Activated CD8-positive, alpha-beta memory T cell treated with anti-CD3 and anti-CD28 coated beads for 24 hours (primary cell): Measurements from ENCODE around the gene FER.

Source experiments
- DNase-seq: peaks from one replicate; pipeline ENCODE4 v3.0.0-alpha.2; 2020

Gene FER

DNA sequence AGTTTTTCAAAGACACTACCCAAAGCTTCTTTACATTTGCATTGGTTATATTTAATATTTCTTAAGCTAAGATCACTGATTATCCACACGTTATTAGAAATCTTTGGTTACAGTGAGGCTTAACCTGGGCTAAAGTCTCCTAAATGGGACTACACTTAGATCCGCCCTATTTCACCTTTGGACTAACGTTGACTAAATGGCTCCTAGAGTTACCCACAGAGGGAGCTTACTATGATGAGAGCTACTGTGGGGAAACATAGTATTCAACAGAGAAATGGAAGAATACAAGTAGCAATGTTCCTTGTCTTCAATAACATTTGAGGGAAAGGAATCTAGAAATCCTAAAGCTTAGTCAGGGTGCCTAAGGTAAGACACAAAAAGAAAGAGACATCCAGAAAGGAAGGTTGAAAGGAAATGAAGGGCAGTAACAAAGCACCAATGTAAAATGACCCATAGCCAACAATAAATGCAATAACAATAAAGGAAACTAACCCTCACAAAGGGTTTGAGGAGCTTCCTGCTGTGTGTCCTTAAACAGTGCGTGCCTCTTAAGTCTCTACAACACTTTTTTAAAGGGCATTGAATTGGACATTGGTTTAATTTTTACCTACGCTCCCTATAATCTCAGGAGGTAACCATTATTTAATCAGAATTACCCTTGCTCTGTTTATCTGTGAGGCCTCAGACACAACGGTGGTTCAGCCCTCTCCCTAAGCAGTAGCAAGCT lies 445.0 kb downstream of the FER start:
- DNase-seq: no peak

DNA sequence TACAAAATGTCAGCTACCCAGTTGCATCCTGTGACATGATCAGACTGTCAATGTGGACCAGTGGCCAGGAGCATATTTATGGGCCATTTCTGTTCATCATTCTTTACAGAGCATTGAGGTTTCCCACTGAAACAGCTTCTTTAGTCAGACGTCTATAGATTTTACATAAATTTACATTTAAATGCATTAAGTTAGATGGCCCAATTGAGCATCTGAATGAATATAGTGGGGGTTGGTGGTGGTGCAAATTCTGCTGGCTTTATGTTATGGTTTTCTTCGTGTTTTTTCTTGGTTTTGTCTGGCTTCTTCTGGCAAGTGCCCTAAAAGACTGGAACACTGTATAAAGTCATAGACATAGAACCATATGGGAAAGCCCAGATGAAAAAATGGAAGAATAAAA lies 448.0 kb downstream of the FER start:
- no peak for DNase-seq

DNA sequence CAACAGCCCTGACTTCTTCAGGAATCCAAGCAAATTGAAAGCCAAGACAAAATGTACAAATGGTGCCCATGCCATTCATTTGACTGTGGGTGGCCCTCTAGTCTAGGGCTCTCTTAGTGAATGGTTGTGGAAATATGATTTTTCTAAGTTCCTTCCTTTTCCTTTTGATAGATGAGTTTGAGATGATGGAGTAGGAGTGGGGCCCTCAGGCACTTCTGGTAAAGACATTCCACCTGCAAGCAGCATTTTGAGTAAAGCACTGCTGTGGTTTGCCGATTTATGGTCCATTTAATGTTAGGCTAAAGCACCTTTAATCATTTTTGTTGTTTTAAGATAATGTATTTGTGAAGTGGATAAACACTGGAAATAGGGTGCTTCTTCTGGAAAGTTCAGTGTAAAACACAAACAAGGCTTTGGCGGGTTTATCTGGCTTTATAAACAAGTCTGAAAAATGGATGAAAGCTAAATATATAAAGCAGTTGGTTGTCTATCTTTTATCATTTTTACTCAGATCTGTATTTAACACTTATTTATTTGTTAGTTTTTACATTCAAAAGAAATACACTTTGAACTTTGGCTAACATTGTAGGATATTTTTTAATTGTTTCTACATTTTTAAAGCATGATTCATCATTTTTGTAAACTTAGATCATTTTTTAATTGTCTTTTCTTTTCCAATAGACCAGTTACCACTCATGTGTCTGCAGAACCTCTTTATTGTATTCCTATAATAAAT lies 448.6 kb downstream of the FER start:
- DNase-seq: no peak

DNA sequence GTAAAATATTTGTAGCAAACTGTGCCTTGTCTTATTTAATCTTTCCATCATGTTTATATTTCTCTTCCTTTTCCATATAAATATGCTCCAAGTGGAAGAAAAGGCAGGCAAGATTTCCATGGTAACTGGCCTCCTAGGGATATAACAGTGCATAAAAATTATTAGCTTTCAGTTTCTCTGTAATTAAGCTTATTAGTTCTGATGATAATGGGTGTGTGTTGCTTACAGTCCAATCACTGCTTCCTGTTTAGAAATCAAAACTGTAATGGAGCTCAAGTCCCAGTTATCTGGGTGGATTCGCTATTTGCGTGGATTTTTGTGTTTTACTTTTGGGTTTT lies 449.1 kb downstream of the FER start:
- no peak for DNase-seq

DNA sequence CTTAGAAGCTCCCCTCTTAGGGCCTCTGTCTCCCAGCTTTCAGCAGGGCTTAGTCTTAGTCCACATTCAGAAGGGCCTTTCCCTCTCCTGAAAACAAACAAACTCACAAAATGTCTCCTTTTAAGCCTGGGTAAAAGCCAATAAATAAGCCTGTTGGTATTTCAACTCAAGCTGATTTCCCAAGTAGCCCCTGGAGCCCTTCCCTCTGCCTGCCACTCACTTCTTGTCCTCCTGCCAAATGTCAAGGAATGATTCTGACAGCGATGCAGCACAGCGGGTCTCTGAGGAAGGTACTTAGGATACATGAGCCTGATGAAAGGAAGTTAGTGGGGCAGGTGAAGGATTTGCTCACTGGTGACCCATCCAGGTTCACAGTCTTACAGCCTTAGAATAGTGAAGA lies 451.6 kb downstream of the FER start:
- no peak for DNase-seq

DNA sequence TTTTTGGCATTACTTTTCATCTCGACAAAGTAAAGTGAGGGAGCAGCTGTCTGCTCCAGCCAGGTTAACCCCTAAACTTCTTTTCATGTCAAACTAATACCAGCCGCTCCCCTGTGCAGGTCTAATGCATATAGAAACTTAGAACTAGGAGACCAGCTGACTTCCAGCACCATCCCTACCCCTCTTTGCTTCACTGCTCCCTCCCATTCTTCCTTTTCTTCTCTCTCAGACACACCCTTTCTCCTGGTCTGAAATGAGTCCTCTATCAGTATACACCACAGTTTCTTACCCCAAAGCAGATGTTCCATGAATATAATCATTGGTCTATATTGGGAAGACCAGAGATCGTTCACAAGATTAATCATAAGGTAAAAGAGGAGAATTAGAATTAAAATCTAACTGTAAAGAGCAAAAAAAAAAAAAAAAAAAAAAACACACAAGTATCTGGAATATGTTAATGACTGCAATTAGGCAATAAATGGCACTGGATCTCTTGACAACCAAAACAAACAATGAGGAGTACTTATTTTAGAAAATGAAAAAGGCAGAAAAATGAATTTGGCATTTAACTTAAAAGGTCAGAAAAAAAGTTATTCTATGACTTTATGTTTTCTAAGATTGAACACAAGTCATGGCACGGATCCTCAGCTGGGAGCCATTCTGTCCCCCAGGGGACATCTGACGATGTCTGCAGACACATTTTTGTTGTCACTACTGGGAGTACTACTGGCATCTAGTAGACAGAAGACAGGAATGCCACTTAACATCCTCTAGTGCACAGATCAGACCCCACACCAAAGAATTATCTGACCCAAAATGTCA lies 452.3 kb downstream of the FER start:
- no peak for DNase-seq

DNA sequence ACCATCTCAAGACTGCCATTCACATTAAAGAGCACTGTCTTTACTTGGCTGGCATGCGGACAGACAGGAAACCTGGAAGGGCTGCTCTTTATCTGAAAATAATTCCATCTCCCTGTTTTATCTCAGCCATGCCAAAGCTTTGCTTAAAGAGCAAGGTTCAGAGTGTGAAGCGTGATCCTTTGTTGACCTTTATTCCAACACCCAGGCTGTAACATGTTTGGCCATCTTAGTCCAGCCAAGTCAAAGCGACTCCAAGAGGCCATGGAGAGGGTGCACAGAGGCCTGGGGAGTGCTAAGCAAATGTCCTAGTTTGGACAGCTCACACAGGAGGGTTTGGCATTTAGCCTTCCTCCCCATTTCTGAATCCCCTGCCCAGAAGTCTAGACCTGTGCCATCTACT lies 467.3 kb downstream of the FER start:
- no peak for DNase-seq

DNA sequence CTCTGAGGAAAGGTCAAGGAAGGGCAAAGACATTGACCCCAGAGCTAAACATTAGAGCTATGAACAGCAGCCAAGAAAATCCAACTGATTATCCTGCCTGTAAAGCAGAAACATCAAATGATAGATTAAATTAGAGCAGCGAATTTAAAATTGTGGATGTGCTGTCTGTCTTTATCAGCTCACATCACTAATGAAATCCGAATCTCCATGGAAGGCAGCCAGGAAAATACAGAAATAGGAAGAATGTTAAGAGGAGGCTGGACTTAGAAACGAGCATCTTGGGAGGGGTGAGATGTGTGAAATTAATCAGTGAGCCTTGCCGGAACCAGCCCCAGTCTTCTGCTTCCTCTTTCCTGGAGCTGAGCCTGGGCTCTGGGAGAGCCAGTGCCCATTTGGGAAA lies 471.1 kb downstream of the FER start:
- DNase-seq: no peak

DNA sequence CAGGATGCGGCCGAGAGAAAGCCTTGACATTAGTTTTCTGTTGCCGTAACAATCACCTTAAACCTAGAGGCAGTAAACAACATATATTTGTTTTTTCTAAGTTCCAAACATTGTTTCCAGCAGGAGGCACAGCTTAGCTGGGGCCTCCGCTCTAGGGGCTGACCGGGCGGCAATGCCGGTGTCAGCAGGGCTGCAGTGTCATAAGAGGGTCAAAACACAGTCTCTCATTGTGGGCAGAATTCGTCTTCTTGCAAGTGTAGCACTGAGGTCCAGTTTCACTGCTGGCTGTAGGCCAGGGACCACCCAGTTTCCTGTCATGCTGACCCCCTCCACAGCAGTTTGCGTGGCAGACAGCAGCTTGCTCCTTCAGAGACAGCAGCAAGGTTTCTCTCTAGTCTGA lies 475.8 kb downstream of the FER start:
- no peak for DNase-seq

DNA sequence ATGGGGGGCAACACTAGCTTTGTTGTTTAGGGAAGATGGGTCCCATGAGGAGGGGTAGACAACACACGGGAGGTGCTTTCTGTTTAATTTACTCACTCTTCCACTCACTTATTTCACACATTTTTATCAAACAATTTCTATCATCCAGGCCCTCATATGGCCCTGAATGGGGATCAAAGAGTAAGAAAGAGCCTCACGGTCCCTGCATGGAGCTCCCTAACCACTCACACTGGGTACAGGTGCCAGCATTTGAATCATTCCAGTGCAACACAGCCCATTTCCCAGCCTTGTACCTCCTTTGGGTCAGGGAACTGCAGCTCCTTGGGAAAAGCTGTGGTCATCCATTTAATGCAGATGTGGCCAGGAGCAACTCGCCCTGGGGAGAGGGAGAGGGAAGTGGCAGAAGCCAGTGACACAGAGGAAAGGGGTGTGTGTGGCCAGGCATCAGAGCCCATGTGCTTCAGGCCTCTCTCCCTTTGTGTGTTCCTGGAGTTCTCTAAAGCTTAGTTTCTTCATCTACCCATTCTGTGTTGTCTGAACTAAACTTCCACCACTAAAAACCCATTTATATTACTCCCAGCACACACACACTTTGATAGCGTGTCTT lies 476.7 kb downstream of the FER start:
- DNase-seq: no peak

DNA sequence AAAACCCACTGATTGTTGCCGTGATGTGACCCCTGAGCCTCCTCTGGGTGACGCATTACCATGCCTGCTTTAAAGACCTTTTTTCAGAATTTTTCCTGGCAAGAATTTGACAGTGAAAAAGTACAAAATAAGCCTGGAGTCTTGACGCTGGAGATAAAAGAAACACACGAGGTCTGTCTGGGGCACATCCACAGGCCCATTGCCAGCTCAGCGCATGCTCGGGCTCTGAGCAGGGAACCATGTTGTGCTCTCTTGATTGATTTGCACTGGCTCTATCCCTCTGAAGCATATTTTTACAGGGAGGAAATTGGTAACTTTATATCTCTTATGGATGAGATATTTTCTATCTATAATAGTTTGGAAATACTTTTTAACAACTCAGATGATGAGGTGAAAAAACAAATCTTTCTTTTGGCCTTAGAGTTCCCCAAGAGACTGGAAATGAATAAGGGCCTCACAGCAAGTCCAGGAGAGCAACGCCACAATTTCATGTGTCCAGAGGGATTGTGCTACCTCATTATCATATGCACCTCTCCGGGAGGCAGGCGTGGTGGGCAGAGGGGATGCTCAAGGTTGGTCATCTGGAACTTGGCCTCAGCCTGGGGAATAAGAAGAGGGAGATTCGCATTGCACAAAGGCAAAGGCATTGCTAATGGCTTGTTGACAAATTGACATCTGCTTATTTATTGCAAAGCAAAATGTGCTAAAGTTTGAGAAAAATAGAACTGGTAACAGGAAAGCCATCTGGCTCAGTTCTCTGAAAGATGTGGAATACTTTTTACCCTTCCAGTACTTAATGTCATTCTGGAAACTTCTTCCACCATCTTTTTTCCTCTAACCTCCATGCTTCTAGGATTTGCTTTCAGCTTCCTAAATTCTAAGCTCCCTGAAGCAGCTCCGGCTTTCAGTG lies 478.3 kb downstream of the FER start:
- DNase-seq: no peak

DNA sequence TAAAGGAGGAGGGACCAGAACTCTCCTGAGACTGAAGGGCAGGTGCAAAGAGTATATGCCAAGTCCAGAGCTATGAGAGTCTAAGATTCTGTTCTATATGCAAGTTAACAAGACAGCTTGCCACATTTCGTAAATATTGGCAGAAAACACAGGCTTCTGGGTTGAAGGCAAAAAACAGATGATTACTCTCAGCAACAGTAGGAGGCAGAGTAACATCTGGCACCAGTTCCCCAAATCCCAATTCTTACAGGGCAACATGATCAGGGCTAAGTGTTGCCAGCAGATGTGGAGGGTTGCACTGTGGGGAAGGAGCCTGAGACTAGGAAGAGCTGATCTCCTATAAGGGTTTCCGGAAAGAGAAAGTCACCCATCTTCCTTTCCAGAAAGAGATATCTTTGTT lies 482.7 kb downstream of the FER start:
- no peak for DNase-seq

DNA sequence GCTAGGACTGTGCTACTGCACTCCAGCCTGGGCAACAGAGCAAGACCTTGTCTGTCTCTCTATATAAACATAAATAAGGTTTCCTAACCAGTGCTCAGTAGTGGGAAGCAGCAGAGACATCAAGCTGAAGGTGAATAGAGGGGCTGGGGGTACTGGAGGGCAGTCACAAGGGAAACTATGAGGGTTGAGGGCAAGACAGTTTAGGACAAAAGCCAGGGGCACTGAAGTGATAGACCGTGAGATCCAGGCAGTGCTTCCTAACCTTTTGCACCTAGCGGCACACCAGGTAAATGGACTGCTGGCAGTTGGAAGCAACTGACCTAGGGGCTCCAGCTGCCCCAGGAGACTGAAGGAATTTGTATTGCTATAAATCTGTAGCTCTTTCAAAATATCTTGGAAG lies 483.6 kb downstream of the FER start:
- no peak for DNase-seq

DNA sequence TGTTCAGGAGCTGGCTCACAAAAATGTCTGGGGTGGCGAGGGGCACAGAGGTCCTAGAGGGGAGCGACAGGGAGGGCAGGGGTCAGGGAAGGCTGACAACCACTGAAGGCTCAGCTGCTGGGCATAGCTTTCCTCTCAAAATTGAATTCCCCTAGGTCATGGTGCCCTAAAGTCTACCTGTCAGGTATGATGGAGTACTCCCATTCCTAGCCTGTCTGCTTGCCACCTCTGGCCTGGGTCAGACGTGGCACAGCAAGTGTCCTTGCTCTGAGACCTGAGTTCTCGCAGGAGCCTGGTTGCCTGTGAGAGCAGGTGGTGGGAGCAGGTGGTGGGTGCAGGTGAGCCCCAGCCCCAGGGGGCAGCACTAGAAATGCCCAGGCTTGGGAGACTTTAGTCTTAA lies 486.7 kb downstream of the FER start:
- no peak for DNase-seq

DNA sequence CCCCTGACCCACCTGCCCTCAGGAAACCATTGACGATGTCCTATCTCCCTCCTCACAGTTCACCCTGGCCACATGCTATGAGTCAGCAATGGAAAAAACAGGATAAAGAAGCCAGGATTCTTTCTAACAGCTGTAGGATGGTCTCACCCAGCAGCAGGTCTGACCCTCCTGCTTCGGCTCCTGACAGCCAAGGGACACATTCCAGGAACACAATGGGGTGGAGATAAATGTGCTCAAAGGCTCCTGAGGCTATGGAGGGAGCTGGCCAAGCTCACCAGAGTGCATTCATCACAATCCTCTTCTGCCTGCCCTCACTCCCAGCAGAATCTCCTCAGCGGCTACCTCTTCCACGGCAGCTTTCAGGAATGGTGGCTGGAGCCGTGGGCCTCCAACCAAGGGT lies 491.8 kb downstream of the FER start:
- no peak for DNase-seq

DNA sequence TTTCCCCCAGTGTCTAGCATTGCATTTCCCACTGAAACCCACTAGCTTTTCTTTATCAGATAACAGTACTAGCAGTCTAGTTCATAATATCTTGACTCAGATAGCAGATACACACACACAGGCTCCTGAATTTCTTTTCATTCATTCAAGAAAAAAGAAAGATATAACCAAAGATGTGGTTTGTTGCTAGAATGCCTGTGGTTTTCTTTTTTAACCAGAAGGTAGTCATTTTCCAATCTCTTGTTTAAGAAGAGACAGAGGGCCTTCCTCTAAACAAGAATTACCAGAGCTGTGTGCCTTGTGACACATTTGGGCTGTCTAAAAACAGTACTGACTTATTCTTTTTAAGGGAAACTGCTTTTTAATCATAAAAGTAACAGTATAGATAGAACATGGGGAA lies 494.8 kb downstream of the FER start:
- no peak for DNase-seq

DNA sequence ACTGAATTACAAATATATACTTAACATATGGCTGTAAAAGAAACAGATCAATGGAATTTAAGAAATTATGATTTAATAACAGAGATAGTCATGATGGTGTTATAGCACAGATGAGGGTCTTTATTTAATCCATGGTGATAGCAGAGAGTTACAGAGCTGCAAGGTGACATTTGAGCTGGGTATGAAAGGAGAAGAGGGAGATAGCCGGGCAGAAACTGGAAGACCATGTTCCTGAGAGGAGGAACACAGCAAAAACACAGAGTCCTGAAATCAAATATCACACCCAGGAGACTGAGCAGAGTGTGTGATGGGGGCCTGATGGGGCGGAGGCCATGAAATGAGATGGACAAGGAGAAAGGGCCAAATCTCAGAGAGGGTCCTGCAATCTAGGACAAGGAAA lies 498.7 kb downstream of the FER start:
- DNase-seq: no peak
